Lower lobe of right lung (tissue), 2 donors: ENCODE results near the gene SOX5. TPM values are rescaled to one million over a fixed set of nuclear protein-coding genes. Genes with fewer than 3 reads are reported as not detected.

Experiments used
- ATAC-seq, 2 donors: fragments of 200-7000 bp; cut with Tn5 transposase; one replicate each; pipeline ENCODE4 v1.9.1; 2020 to 2022; ENCODE audit warnings: mild to moderate bottlenecking in 2 of 2, moderate library complexity in 2 of 2
- DNase-seq: peaks from one replicate; pipeline ENCODE4 v3.0.0-alpha.2; 2020
- H3K27ac ChIP-seq: fragments of 200-600 bp; one replicate; pipeline ENCODE4 v1.8.0; 2022
- H3K27me3 ChIP-seq: fragments of 200-600 bp; one replicate; pipeline ENCODE4 v1.8.0; 2022; ENCODE audit warnings: low read depth
- H3K36me3 ChIP-seq: fragments of 200-600 bp; one replicate; pipeline ENCODE4 v1.8.0; 2022; ENCODE audit warnings: mild to moderate bottlenecking
- H3K4me1 ChIP-seq: fragments of 200-600 bp; one replicate; pipeline ENCODE4 v1.8.0; 2022
- H3K4me3 ChIP-seq: fragments of 200-600 bp; one replicate; pipeline ENCODE4 v1.8.0; 2022; ENCODE audit warnings: mild to moderate bottlenecking
- H3K9me3 ChIP-seq: fragments of 200-600 bp; one replicate; pipeline ENCODE4 v1.8.0; 2022
- intact Hi-C: fragments of 100-400 bp; cut with DNase I; formaldehyde crosslinking; loops from one replicate; pipeline ENCODE4 v1.11.0; 2022
- total RNA-seq: library from RNA; stranded (reverse); fragmentation: NEBNext Ultra II Directional; extraction: Animal tissue kit (Norgen Biotek cat#: 25700); gene quantifications from one replicate; pipeline ENCODE4 v1.2.1, GENCODE V29; 2021
- TF ChIP-seq, protein P1 (sequence below): fragments of 200-600 bp; IDR thresholded peaks from one replicate; pipeline ENCODE4 v1.8.0; 2022; ENCODE audit warnings: antibody characterized with exemption, mild to moderate bottlenecking
- donor health status: DM: no; HTN: yes; CAD: no; lungs with severe emphysema.

SOX5 gene
- total RNA-seq, 1 donor from 2014 or later = 14.0 TPM

DNA sequence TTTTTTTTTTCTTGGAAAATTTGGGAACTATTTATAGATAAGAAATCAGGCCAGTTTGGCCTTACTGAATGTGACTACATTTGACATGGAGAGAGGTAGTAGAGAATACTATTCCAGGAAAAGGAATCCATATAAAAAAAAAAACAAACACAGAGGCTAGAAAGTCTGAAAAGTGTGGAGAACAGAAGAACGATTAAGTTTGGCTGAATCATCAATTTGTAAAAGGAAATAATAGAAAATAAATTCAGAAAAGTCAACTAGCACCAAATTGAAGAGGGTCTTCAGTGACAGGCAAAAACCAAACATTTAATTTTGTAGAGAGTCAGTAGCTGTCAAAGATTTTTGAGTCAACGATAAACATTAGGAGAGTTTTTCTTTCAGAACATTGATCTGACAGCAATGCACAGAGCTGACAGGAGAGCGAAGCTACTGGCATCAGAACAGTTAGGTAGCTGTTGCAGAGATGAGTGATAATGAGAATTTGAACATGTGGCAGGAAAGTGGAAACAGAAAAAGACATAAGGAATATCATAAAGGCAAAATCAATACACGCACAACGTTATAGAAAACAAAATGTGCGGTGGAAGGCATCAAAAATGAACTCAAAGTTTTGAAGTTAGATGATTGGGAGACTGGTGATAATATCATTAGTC is 241.2 kb downstream of the SOX5 start:
- DNase-seq (no peak), ATAC-seq (no peak)
- TF ChIP-seq, protein P1, sequence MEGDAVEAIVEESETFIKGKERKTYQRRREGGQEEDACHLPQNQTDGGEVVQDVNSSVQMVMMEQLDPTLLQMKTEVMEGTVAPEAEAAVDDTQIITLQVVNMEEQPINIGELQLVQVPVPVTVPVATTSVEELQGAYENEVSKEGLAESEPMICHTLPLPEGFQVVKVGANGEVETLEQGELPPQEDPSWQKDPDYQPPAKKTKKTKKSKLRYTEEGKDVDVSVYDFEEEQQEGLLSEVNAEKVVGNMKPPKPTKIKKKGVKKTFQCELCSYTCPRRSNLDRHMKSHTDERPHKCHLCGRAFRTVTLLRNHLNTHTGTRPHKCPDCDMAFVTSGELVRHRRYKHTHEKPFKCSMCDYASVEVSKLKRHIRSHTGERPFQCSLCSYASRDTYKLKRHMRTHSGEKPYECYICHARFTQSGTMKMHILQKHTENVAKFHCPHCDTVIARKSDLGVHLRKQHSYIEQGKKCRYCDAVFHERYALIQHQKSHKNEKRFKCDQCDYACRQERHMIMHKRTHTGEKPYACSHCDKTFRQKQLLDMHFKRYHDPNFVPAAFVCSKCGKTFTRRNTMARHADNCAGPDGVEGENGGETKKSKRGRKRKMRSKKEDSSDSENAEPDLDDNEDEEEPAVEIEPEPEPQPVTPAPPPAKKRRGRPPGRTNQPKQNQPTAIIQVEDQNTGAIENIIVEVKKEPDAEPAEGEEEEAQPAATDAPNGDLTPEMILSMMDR = no peak
- no peaks in the 10 kb centered on the region for H3K4me1 ChIP-seq
- H3K4me3 ChIP-seq = no peak overlapping the region
- H3K27me3 ChIP-seq = no peaks in the 10 kb centered on the region
- intact Hi-C loops = no loop called here
- H3K36me3 ChIP-seq = no peaks in the 10 kb centered on the region
- no peaks in the 10 kb centered on the region for H3K9me3 ChIP-seq
- no peak overlapping the region for H3K27ac ChIP-seq

GRCh38 chr12:23707270-23707669 is 242.2 kb downstream of the SOX5 start:
- TF ChIP-seq, protein P1 = no peak
- Histone ChIP-seq H3K27me3 (no peaks in the 10 kb centered on the region), H3K4me3 (no peak overlapping the region), H3K9me3 (no peaks in the 10 kb centered on the region), H3K27ac (no peak overlapping the region), H3K4me1 (no peaks in the 10 kb centered on the region), H3K36me3 (no peaks in the 10 kb centered on the region)
- DNase-seq = no peak
- no peak for ATAC-seq
- intact Hi-C loops = no loop called here

DNA sequence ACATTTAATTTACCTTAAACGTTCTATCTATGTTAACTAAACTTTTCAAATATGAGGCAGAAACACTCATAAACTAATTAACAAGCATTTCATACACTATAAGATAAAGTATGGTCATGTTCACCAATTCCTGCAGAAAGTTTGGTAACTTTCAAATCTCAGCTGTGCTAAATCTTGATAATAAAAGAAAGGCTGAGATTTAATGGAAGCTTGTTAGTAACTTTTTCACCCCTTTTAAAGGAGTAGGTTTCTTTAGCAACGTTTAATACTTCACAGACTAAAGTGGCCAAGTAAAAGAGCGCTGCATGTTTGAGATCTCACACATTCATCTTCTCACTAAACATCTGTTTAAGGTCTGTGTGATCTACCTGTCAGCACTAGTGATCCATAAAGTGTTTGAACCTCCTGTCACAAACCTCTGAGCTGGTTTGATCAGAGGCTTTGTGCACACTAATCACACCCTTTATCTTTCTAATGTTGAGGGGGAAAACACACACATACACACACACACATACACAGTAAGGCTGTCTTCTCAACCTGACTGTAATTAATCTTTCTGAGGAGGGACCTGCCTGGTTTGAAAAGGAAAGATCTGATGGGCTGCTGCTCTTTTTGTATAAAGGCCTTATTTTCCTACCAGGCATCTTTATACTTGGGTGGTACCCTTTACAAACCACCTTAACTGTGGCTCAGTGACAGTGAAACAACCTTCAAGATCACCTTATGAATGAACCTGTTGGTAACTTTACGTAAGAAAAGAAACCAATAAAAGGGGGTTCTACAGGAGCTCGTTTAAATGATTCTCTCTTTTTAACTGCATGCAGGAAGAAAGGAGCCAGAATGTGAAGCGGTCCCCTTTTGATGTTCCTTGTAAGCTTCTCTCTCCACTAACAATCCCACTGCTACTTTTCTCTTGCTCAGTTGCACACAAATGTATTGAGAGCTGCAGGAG is 244.2 kb downstream of the SOX5 start:
- Histone ChIP-seq H3K27me3 (no peaks in the 10 kb centered on the region), H3K36me3 (no peaks in the 10 kb centered on the region), H3K4me1 (no peaks in the 10 kb centered on the region), H3K9me3 (no peaks in the 10 kb centered on the region), H3K27ac (no peak overlapping the region), H3K4me3 (no peak overlapping the region)
- intact Hi-C loops = no loop called here
- ATAC-seq (no peak), DNase-seq (no peak)
- TF ChIP-seq, protein P1 = no peak

GRCh38 chr12:23703051-23703450 is 246.4 kb downstream of the SOX5 start:
- Histone ChIP-seq H3K9me3 (no peaks in the 10 kb centered on the region), H3K36me3 (no peaks in the 10 kb centered on the region), H3K27me3 (no peaks in the 10 kb centered on the region)

DNA sequence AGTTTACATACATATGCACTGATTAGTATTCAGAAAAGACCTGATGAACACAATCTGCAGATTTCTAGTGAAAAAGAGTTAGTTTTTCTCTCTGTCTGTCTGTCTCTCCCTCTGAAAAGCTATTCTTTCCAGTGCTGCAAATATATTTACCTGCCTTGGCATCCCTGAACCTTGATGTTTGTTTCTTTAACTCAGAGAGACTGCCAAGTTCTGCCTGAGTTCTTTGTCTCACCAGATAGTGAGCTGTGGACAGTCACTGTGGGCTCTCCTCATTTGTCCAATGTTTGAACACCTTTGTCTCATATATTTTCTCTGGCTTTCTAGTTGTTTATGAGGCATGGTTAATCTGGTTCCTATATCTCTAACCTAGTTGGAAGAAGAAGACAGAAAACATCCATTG is 250.4 kb downstream of the SOX5 start:
- TF ChIP-seq, protein P1 = no peak
- intact Hi-C loops = no loop called here
- no peaks in the 10 kb centered on the region for H3K27me3 ChIP-seq
- no peaks in the 10 kb centered on the region for H3K36me3 ChIP-seq
- no peaks in the 10 kb centered on the region for H3K9me3 ChIP-seq
- H3K27ac ChIP-seq = no peak overlapping the region
- no peak for ATAC-seq
- no peak for DNase-seq
- H3K4me1 ChIP-seq = no peaks in the 10 kb centered on the region
- no peak overlapping the region for H3K4me3 ChIP-seq

More at GRCh38 chr12:23703051-23703450, 246.4 kb downstream of the SOX5 start:
- TF ChIP-seq, protein P1 = no peak
- intact Hi-C loops = no loop called here
- no peaks in the 10 kb centered on the region for H3K4me1 ChIP-seq
- DNase-seq = no peak
- H3K27ac ChIP-seq = no peak overlapping the region
- no peak overlapping the region for H3K4me3 ChIP-seq
- no peak for ATAC-seq
